Esophagus (tissue), 2 donors: Measurements from ENCODE around the gene ZXDC. TPM values are rescaled to one million over a fixed set of nuclear protein-coding genes. Genes with fewer than 3 reads are reported as not detected.

ENCODE experiments used
- H3K27ac ChIP-seq, 2 donors: one replicate each; pipeline ENCODE4 v1.5.1; 2013; ENCODE audit warnings: low read depth in 2 of 2, mild to moderate bottlenecking in 2 of 2, inconsistent platforms in 1 of 2, low read length in 1 of 2, moderate library complexity in 1 of 2
- H3K27me3 ChIP-seq, 2 donors: one replicate each; pipeline ENCODE4 v1.6.1; 2013; ENCODE audit warnings: low read length in 2 of 2, control low read depth in 1 of 2, mild to moderate bottlenecking in 1 of 2; ENCODE audit not compliant: insufficient read depth in 2 of 2, control insufficient read depth in 1 of 2
- H3K36me3 ChIP-seq, 2 donors: one replicate each; pipeline ENCODE4 v1.6.1; 2013; ENCODE audit warnings: low read length in 1 of 2; ENCODE audit not compliant: control insufficient read depth in 2 of 2, insufficient read depth in 2 of 2
- H3K4me1 ChIP-seq, 2 donors: one replicate each; pipeline ENCODE4 v1.6.1; 2013; ENCODE audit warnings: low read length in 1 of 2; ENCODE audit not compliant: control insufficient read depth in 2 of 2, insufficient read depth in 2 of 2
- H3K4me3 ChIP-seq, 2 donors: one replicate each; pipeline ENCODE4 v1.5.1; 2013; ENCODE audit warnings: low read length in 2 of 2, mild to moderate bottlenecking in 2 of 2, low read depth in 1 of 2, moderate library complexity in 1 of 2
- H3K9me3 ChIP-seq, 2 donors: one replicate each; pipeline ENCODE4 v1.6.1; 2013; ENCODE audit warnings: mild to moderate bottlenecking in 2 of 2, low read depth in 1 of 2, low read length in 1 of 2, moderate library complexity in 1 of 2; ENCODE audit not compliant: control insufficient read depth in 2 of 2, insufficient read depth in 1 of 2
- WGBS, 2 donors: extraction: QIAGEN DNeasy Blood & Tissue Kit; methylation state at CpG; one replicate each; pipeline ENCODE4 v1.1.7; 2013; 5-methylcytosine and 5-hydroxymethylcytosine counted together
- polyA plus RNA-seq, 2 donors: library from polyadenylated mRNA; stranded (reverse); fragments of 200-250 nt; gene quantifications; one replicate each; pipeline ENCODE4 v1.2.3, GENCODE V29; 2013
- donor health status: healthy with polysubstance abuse.
- donor health status: Bipolar disorder and iron deficiency.

The ZXDC gene
- polyA plus RNA-seq, 2 donors = 9.2 to 13.3 TPM

DNA sequence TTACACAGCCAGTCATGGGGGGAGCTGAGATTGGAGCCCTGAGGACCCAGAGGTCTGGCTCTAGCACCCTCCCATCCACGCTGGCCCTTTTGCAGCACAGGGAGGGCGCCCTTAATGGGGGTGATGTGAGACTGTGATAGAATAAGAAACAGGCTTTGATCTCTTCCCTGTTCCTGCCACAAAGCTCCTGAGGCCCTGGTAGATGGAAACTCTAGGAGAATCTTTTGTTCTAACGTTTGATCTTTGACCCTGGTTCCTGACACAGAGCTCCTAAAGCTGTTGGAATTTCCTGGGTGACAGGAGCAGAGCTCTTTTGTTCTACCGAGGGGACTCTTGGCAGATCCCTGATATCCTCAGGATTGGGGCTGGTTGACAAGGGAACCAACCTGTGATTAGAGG lies 43.1 kb upstream of the ZXDC start:
- no peak overlapping the region for H3K27ac ChIP-seq
- peaks cover 0 to under 1% of the 10 kb centered on the region in 2 donors for H3K4me1 ChIP-seq
- peaks cover 0 to 2% of the 10 kb centered on the region in 2 donors for H3K9me3 ChIP-seq
- peaks cover 0 to 3% of the 10 kb centered on the region in 2 donors for H3K27me3 ChIP-seq
- H3K4me3 ChIP-seq = no peak overlapping the region
- 62 to 65% methylated on average over 4 of the region's 4 CpGs for WGBS, 2 donors
- H3K36me3 ChIP-seq = no peaks in the 10 kb centered on the region

- no peak overlapping the region for H3K27ac ChIP-seq
- H3K36me3 ChIP-seq = no peaks in the 10 kb centered on the region
- H3K4me3 ChIP-seq = no peak overlapping the region
- 84% methylated on average over 14 to 15 of the region's 15 CpGs for WGBS, 2 donors
- H3K9me3 ChIP-seq = no peaks in the 10 kb centered on the region
- peaks cover 0 to 2% of the 10 kb centered on the region in 2 donors for H3K4me1 ChIP-seq
- H3K27me3 ChIP-seq = no peaks in the 10 kb centered on the region
Observed at GRCh38 chr3:126517986-126518778, 42.5 kb upstream of the ZXDC start.

- Histone ChIP-seq H3K9me3 (no peaks in the 10 kb centered on the region), H3K36me3 (no peaks in the 10 kb centered on the region), H3K27me3 (no peaks in the 10 kb centered on the region), H3K27ac (no peak within 1 kb of the TSS), H3K4me3 (no peak within 1 kb of the TSS), H3K4me1 (peaks cover 0 to 3% of the 10 kb centered on the region in 2 donors)
- 87 to 88% methylated on average over 15 to 16 of the region's 16 CpGs for WGBS, 2 donors
Observed at GRCh38 chr3:126517291-126517951, 41.7 kb upstream of the ZXDC start, which contains the start of gene UROC1. UROC1 (minus strand) TSS chr3:126517773; CDS start chr3:126517719, 54 bp downstream.

DNA sequence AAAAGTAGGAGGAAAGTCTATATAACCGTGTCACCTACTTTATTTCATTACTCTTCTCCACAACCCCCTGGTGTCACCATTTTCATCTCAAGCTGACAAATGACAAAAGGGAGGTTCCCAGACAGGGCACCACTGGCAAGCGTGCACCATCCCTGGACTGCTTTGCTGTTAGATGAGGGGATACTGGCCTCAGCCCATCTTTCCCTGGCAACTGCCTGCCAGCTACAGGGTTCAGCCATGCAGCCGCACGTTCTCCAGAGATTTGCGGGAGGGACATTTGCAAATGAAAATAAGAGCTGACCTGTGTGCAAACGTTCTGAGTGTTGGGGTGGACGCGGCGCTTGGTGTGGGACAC lies 41.2 kb upstream of the ZXDC start:
- Histone ChIP-seq H3K27me3 (no peaks in the 10 kb centered on the region), H3K9me3 (no peaks in the 10 kb centered on the region), H3K4me1 (peaks cover 0 to 3% of the 10 kb centered on the region in 2 donors), H3K36me3 (no peaks in the 10 kb centered on the region), H3K27ac (no peak overlapping the region), H3K4me3 (no peak overlapping the region)
- WGBS, 2 donors = 81 to 83% methylated on average over 9 of the region's 9 CpGs

DNA sequence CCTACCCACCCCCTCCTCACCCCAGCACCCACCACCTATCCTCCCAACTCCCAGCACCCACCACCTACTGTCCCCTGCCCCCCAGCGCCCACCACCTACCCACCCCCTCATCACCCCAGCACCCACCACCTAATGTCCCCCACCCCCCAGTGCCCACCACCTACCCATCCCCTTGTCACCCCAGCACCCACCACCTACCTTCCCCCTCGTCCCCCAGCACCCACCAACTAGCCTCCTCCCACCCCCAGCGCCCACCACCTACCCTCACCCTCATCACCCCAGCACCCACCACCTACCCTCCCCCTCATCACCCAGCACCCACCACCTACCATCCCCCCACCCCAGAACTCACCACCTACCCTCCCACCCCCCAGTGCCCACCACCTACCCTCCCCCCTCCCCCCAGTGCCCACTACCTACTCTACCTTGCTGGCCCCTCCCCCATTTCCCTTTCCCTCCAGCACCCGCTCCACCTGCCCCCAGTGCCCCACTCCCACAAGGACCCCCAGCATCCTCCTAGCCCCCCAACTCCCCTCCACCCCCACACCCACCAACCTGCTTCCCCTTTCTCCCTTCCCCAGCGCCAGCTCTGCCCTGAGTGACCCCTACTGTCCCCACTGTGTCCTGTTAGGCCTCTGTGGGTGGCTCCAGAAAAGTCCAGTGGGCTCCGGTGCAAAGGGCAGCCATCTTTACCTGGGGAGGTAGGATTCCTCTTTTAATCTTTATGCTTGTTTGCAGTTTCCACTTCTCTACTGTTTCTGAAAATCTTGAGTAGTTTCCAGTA lies 40.7 kb upstream of the ZXDC start:
- Histone ChIP-seq H3K4me3 (no peak overlapping the region), H3K36me3 (no peaks in the 10 kb centered on the region), H3K27me3 (no peaks in the 10 kb centered on the region), H3K4me1 (peaks cover 0 to 3% of the 10 kb centered on the region in 2 donors), H3K27ac (no peak overlapping the region), H3K9me3 (no peaks in the 10 kb centered on the region)
- WGBS, 2 donors = 82 to 90% methylated on average over 6 of the region's 6 CpGs

DNA sequence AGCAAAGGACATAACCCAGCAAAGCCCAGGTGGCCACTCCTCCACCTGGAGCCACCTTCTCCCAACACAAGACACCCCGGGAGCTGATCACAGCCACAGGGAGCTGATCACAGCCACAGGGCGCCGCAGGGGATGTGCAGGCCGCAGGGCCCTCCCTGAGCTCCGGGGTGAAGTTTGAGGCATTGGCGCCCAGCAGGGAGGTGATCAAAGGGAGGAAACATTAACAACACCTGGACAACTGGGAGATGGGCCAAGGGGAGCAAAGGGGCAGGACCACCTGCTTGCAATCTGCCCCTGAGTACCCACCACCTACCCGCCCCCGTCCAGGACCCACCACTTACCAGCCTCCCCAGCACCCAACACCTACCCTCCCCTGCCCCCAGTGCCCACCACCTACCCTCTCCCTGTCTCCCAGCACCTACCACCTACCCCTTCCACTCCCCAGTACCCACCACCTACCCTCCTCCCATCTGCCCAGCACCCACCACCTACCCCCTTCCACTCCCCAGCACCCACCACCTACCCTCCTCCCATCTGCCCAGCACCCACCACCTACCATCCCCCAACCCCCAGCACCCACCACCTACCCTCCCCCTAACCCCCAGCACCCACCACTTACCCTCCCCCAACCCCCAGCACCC lies 39.5 kb upstream of the ZXDC start:
- H3K27me3 ChIP-seq = no peaks in the 10 kb centered on the region
- no peak overlapping the region for H3K4me3 ChIP-seq
- no peaks in the 10 kb centered on the region for H3K36me3 ChIP-seq
- WGBS, 2 donors = 78 to 83% methylated on average over 6 to 8 of the region's 8 CpGs
- no peaks in the 10 kb centered on the region for H3K9me3 ChIP-seq
- H3K4me1 ChIP-seq = peaks cover 0 to 3% of the 10 kb centered on the region in 2 donors
- no peak overlapping the region for H3K27ac ChIP-seq

- Histone ChIP-seq H3K27ac (no peak overlapping the region), H3K36me3 (no peaks in the 10 kb centered on the region), H3K27me3 (no peaks in the 10 kb centered on the region), H3K9me3 (no peaks in the 10 kb centered on the region), H3K4me1 (peaks cover 0 to 7% of the 10 kb centered on the region in 2 donors), H3K4me3 (no peak overlapping the region)
- 85 to 88% methylated on average over 11 of the region's 11 CpGs for WGBS, 2 donors
Observed at GRCh38 chr3:126514161-126514560, 38.5 kb upstream of the ZXDC start.

DNA sequence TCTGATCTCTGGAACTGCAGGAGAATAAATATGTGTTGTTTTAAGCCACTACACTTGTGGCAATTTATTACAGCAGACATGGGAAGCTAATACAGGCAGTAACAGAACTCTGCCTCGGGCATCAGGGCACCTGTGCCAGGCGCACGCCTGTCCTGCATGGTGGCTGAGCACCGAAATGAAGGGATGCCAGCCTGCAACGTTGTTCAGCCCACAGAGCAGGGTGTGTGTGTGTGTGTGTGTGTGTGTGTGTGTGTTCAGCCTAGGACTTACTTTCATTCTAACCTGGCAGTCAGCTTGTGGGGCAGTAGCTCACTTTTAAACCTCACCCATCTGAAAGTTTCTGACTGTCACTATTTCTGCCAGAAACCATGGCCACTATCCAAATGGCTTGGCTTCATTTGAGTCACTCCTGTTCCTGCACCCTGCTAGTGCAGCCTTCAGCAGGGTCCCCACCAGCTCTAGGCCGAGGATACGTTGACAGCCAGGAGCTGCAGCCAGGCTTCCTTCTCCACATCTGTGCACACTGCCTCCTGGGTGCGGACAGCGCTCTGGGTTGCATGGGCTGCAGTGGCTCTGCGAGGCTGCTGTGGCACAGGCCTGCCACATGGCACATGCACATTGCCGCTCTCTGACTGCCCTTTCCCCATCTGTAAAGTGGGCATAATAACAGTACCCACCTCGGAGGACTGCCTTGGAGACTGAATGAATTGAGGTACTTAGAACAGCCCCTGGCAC lies 37.4 kb upstream of the ZXDC start:
- H3K36me3 ChIP-seq = no peaks in the 10 kb centered on the region
- no peak overlapping the region for H3K4me3 ChIP-seq
- H3K9me3 ChIP-seq = no peaks in the 10 kb centered on the region
- 55 to 66% methylated on average over 12 of the region's 12 CpGs for WGBS, 2 donors
- no peak overlapping the region for H3K27ac ChIP-seq
- peaks cover 0 to 7% of the 10 kb centered on the region in 2 donors for H3K4me1 ChIP-seq
- H3K27me3 ChIP-seq = no peaks in the 10 kb centered on the region

DNA sequence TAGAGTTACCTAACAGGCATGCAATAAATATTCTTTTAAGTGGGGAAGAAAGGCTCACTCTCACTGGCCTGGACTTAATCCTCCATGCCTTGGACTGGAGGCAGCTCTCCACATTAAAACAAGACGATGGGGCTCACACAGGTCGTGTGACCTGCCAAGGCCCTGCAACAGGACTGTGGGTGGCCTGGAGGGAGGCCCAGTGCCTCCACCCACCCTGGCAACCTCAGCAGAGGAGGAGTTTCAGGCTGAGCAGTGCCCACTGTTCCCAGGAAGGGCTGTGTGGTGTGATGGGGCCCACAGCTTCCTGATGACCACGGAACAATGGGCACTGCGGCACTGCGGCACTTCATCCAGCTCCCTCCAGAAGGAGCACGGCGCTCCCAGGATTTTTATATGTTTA lies 36.3 kb upstream of the ZXDC start:
- H3K4me3 ChIP-seq = no peak overlapping the region
- peaks cover 0 to 7% of the 10 kb centered on the region in 2 donors for H3K4me1 ChIP-seq
- no peaks in the 10 kb centered on the region for H3K27me3 ChIP-seq
- 62 to 72% methylated on average over 7 of the region's 7 CpGs for WGBS, 2 donors
- no peak overlapping the region for H3K27ac ChIP-seq
- no peaks in the 10 kb centered on the region for H3K9me3 ChIP-seq
- no peaks in the 10 kb centered on the region for H3K36me3 ChIP-seq
